MV-4-11 (cell line): ENCODE measurements around the gene EBLN1.
"Not testable (repeated sequence)": the region's sequence is repeated elsewhere in the genome, so short reads cannot be mapped to it uniquely, and the experiment has no call there.

Experiments used
- DNase-seq: peaks from one replicate; lab custom pipeline; 2025; lab: John Stamatoyannopoulos, UW

The EBLN1 gene

GRCh38 chr10:22228167-22228938 lies 10.5 kb upstream of the EBLN1 start:
- DNase-seq = no peak

- DNase-seq = no peak
Observed at GRCh38 chr10:22226599-22226998, 8.8 kb upstream of the EBLN1 start.

- DNase-seq = no peak
Observed at GRCh38 chr10:22222236-22223190, 4.7 kb upstream of the EBLN1 start.

- no peak for DNase-seq
Observed at GRCh38 chr10:22219308-22219707, 1.5 kb upstream of the EBLN1 start.

- no peak for DNase-seq
Observed at GRCh38 chr10:22218448-22218847, 633 bp upstream of the EBLN1 start.

GRCh38 chr10:22217084-22217483 lies 731 bp downstream of the EBLN1 start:
- DNase-seq = not testable (repeated sequence)

- no peak for DNase-seq
Observed at GRCh38 chr10:22210267-22210666, 7.5 kb downstream of the EBLN1 start.

- no peak for DNase-seq
Observed at GRCh38 chr10:22193945-22194344, 23.9 kb downstream of the EBLN1 start.

- DNase-seq = no peak
Observed at GRCh38 chr10:22185586-22185985, 32.2 kb downstream of the EBLN1 start.

GRCh38 chr10:22183771-22184461 lies 33.9 kb downstream of the EBLN1 start:
- no peak for DNase-seq

- DNase-seq = no peak
Observed at GRCh38 chr10:22180724-22181123, 37.1 kb downstream of the EBLN1 start.

GRCh38 chr10:22174442-22174841 lies 43.4 kb downstream of the EBLN1 start:
- DNase-seq = no peak

- no peak for DNase-seq
Observed at GRCh38 chr10:22171131-22171530, 46.7 kb downstream of the EBLN1 start.

- DNase-seq = no peak
Observed at GRCh38 chr10:22170582-22170981, 47.2 kb downstream of the EBLN1 start.

GRCh38 chr10:22159979-22160378 lies 57.8 kb downstream of the EBLN1 start:
- no peak for DNase-seq

GRCh38 chr10:22159180-22159579 lies 58.6 kb downstream of the EBLN1 start:
- DNase-seq = no peak
